Jurkat, Clone E6-1 (cell line): ENCODE measurements around the gene GCFC2.

Source experiments
- DNase-seq: peaks from one replicate; pipeline ENCODE4 v3.0.0-alpha.2; 2011; ENCODE audit warnings: low read depth, low spot score
- H3K4me3 ChIP-seq: 2 replicates; pipeline ENCODE4 v1.5.1; 2011; ENCODE audit warnings: mild to moderate bottlenecking, low read length, control low read depth, moderate library complexity

Gene GCFC2

DNA sequence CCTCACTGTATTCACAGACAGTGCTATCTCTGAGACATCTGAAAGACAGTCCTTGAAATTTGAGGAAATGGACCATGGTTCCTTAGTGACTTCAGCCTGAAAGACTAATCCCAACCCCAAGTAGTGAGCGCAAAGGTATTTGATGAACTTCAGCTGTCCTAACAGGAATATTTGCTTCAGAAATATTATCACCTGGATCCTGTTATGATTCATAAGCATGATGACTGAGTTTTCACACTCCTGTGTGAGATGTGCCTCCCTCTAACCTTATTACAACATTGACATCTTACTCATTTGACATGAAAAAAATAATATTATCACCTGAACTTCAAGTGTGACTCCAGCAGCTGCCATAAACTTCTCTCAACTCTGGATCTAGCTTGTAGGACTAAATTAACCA lies 75.8 kb downstream of the GCFC2 start:
- H3K4me3 ChIP-seq: no peak overlapping the region
- no peak for DNase-seq

DNA sequence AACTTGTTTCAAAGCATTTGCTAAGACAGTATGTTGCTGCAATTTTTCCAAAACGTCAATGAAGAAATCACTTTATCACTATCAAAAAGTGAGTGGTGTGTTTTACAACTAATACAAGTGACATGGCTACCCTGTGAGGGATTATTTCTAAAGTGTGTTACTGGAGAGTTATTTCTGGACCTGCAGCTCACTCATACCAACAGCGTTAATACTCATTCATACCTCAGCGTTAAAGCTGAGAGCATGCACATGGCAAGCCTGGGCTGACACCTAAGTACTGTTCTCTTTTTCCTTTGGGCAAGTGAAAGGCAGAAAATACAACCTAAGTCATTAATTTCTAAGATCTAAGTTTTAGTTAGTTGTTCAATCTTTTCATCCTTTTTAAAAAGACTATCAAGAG lies 77.1 kb downstream of the GCFC2 start:
- DNase-seq: no peak
- H3K4me3 ChIP-seq: no peak overlapping the region

DNA sequence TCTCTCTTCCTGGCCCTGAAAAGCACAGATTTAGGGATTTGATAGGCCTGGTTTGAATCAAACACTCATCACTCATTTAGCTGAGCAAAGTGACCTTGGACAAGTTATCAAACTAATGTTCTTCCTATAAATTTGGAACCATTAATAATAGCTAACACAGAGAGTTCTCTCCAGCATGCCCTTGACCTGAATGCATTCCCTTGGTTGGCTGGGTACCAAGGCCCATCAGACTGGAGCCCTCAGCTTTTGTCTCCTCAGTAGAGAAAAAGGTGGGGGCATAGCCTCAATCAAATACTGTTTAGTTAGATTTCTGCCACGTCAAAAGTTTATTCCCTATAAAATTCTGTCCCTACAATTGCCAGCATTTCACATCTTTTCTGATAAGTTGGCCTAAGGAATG lies 77.9 kb downstream of the GCFC2 start:
- H3K4me3 ChIP-seq: no peak overlapping the region
- DNase-seq: no peak

DNA sequence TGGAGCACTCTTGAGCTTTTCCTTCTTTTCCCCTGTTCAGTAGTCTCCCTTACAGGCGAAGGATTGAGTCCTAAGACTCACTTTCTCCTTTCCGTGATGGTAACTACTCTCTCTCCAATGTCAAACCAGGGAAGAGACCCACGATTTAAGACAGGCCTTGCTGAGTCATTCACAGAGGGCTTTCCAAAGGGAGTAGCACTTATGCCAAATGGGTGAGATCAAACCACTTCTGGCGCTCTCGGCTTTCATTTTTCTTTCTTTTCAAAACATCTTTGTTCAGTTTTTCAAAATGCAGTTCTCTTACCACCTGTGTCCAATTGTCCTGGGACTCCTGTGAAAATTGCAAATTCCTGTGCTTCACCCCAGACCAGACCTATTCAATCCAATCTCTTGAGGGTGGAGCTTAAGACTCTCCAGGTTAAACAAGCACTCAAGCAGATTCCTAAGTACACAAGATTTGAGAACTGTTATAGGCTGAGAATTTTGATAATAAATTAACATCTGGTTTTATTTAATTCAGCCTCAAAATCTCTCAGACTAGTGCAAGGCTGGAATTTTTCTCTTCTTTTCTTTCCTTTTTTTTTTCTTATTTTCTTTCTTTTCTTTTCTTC lies 78.5 kb downstream of the GCFC2 start:
- no peak for DNase-seq

DNA sequence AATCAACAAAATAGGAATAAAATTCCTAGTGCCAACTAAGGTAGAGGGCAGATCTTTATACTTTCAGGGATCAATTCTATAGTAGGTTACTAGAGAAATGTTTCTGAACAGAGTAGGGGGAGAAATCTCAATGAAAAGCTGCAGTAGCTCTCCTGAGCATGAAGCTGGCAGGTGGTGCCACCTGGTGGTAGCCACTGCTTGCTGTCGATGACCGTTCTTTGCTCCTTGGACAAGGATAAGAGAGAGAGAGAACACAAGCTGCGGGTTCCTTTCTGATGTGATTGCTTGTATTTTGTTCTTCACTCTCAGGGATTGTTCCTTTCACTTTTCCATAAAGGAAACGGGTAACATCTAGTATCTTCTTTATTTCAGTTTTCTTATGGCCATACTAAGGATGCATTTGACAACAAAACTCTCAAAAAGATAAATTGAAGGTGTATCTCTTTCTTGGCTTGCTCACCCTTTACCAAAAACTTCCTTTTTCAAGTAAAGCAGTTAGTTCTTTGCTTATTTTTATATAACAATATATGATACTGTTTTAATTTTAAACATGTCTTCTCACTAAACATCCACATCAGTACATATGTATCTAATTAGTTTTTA lies 82.7 kb downstream of the GCFC2 start:
- no peak overlapping the region for H3K4me3 ChIP-seq
- DNase-seq: peak; percentile 51

More for the DNA sequence above, 78.5 kb downstream of the GCFC2 start:
- no peak overlapping the region for H3K4me3 ChIP-seq

DNA sequence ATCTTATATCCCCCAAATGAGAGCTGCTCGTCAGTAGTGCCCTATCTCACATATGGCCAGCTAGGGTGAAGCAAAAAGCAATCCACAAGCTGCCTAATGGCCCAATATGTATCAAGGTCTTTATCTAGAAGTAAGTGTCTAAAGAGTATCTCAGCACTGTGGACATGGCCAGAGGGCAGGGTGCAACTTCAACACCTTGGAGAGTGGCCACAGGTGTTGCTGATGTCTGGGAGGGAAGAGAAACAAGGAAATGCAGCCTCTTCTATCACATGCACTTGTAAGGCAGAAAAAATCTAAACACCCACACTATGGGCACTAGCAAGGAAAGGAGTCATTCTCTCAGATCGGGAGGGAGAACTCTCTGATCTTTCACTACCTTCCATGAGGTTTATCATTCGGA lies 87.8 kb downstream of the GCFC2 start:
- DNase-seq: no peak

DNA sequence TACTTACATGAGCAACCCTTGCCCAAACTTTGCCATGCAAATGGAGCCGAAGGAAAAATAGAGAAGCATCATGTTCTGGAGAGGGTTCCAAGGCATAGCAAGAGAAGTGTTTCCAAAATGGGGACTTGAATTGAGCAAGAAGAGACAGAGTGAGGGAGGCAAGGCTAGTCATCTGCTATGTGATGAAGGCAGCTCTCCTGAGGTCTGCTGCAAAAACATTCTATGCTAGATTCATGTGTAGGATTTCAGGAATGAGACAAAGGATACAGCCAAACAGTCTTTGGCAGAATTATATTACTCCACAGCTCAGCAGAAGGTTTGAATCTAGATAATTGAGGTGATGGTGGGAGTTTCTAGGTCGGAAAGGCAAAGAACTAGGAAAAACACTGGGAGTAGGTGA lies 88.2 kb downstream of the GCFC2 start:
- H3K4me3 ChIP-seq: no peak overlapping the region
- no peak for DNase-seq

More for the DNA sequence above, 87.8 kb downstream of the GCFC2 start:
- H3K4me3 ChIP-seq: no peak overlapping the region

DNA sequence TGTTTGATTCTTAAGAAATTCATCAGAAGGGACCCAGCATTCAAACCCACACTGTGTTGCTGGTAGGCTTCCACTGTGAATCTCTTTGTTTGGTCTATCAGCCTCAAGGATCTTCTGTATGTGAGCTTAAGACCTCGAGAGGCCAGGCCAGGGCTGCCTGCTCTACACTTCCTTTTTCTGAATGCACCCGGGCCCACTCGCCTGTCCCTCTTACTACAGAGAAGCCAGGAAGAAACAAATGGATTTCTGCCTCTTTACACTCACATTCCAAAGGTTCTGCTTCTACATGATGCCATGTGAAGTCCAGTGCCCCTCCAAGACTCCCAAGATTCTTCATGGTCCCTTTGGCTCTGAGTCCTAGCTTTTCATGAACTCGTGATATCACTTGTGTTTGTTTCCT lies 89.5 kb downstream of the GCFC2 start:
- no peak overlapping the region for H3K4me3 ChIP-seq
- DNase-seq: no peak

DNA sequence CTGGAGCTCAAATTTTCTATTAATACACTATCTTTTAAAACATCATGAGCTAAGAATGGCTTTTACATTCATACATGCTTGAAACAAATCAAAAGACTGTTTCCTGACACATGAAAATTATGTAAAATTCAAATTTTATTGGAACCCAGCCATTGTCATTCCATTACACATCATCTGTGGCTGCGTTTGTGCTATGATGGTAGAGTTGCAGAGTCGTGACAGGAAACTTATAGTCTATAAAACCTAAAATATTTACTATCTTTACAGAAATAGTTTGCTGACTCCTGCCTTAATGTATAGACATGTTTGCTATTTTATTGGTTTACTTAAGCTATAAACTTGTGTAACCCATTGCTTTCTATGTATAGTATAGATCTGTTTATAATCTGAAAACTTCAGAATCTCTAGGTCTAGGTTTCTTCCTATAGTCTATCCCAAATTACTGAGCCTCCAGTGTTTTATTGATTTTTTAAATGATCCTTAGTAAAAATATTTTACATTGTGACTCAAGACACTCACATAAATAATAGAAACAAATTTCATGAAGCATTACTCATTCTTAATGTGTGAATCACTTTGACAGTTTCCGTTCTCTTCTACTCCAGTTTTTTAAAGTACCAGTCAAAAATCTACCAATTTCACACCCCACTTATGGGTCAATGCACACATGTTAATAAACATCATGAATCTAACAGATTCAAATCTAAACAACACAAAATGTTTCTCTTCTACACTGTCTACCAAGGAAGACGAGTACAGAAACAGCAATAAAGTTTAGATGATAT lies 90.6 kb downstream of the GCFC2 start:
- DNase-seq: no peak
- no peak overlapping the region for H3K4me3 ChIP-seq

DNA sequence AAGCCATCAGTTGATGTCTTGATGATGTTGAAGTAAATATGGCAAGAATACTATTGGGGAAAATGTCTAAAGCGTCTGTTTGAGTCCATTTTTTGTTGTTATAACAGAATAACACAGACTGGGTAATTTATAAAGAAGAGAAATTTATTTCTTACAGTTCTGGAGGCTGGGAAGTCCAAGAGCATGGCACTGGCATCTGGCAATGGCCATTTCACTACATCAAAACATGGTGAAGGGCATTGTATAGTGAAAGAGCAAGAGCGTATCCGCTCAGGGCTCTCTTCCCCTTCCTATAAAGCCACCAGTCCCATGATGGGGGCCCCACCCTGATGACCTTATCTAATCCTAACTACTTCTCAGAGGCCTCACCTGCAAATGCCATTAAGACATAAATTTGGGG lies 93.8 kb downstream of the GCFC2 start:
- DNase-seq: no peak
- H3K4me3 ChIP-seq: no peak overlapping the region

DNA sequence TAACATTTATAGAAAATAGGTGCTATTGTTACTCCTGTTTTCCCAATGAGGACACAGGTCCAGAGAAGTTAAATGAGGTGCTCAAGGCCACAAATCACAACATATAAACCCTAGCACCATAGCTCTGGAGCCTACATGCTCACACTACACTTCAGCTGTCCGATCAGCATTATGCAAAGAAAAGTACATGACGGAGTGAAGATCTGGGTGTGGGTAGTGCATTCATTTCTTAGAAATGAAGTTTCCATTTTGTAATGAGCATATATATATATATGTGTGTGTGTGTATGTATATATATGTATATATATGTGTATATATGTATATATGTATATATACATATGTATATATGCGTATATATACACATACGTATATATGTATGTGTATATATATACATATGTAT lies 94.3 kb downstream of the GCFC2 start:
- no peak for DNase-seq
- H3K4me3 ChIP-seq: no peak overlapping the region

DNA sequence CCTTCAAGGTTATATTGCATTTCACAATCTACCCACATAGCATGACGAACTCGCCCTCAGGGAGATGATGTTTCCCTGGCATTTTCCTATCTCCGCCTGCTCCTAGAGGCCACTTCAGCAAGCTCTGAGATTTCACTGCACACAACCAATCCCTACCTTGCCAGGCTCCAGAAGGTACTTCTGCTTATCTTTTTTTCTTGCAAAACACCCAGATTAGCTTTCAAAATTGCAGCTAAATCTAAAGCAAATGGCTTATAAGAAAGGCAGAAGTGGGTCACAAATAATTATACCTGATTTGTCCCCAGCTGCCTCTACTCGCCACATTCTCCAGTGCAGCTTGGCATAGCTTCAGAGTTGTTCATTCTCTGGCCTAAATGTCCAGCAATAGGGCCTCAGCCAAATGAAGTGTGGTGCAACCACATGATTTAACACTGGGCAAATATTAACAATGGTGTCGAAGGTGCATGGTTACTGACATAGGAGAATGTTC lies 96.5 kb downstream of the GCFC2 start:
- no peak overlapping the region for H3K4me3 ChIP-seq
- no peak for DNase-seq

DNA sequence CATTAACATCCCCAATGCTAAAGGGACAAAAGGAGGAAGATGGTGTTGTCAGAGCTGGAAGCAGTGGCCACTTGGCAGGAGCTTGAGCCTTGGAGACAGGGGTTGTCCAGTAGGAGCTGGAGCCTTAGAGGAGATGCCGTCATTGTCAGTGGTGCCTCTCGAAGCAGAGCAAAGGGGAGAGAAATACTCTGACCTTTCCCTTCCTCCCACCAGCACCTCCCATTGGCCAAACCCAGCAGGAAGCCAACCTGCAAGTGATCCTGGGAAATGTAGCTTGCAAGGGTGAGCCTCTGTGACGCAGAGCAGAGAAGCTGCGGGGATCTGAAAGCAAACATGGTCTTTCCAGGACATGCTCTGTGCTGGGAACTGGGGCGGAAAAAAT lies 97.9 kb downstream of the GCFC2 start:
- no peak overlapping the region for H3K4me3 ChIP-seq
- no peak for DNase-seq
